Psoas muscle (tissue), 8 donors: ENCODE measurements around the gene GSG1. TPM values are rescaled to one million over a fixed set of nuclear protein-coding genes. Genes with fewer than 3 reads are reported as not detected.
"Not testable (repeated sequence)": the region's sequence is repeated elsewhere in the genome, so short reads cannot be mapped to it uniquely, and the experiment has no call there.

Experiments
- ATAC-seq, 4 donors: fragments of 200-7000 bp; cut with Tn5 transposase; one replicate each; pipeline ENCODE4 v1.9.1; 2020; ENCODE audit warnings: moderate library complexity in 3 of 4, mild to moderate bottlenecking in 2 of 4
- DNase-seq, 2 donors: peaks; one replicate each; pipeline ENCODE4 v3.0.0-alpha.2; 2020
- H3K27ac ChIP-seq: fragments of 200-600 bp; one replicate; pipeline ENCODE4 v1.8.0; 2022
- H3K27me3 ChIP-seq, 3 donors: fragments of 200-600 bp in 1 of 3; one replicate each; pipeline versions ENCODE4 v1.6.1 to v1.8.0; 2013 to 2022; ENCODE audit warnings: low read length in 2 of 3, mild to moderate bottlenecking in 2 of 3, moderate library complexity in 1 of 3; ENCODE audit not compliant: insufficient read depth in 3 of 3
- H3K36me3 ChIP-seq, 2 donors: fragments of 200-600 bp in 1 of 2; one replicate each; pipeline versions ENCODE4 v1.6.1 to v1.8.0; 2013 to 2022; ENCODE audit warnings: low read depth in 1 of 2, mild to moderate bottlenecking in 1 of 2, moderate library complexity in 1 of 2; ENCODE audit not compliant: insufficient read depth in 1 of 2
- H3K4me1 ChIP-seq: fragments of 200-600 bp; one replicate; pipeline ENCODE4 v1.8.0; 2022
- H3K4me3 ChIP-seq: fragments of 200-600 bp; one replicate; pipeline ENCODE4 v1.8.0; 2022; ENCODE audit warnings: mild to moderate bottlenecking
- H3K9me3 ChIP-seq: fragments of 200-600 bp; one replicate; pipeline ENCODE4 v1.8.0; 2022
- CTCF ChIP-seq: fragments of 200-600 bp; IDR thresholded peaks from one replicate; pipeline ENCODE4 v1.8.0; 2022; ENCODE audit warnings: antibody characterized with exemption
- WGBS, 3 donors: extraction: QIAGEN DNeasy Blood & Tissue Kit; methylation state at CpG; one replicate each; pipeline versions ENCODE4 v1.1.6 to v1.1.7; 2013; 5-methylcytosine and 5-hydroxymethylcytosine counted together
- intact Hi-C, 2 donors: fragments of 100-400 bp; cut with DNase I; formaldehyde crosslinking; loops; one replicate each; pipeline versions ENCODE4 v1.11.0 to v1.14.2; 2022
- polyA plus RNA-seq, 3 donors: library from polyadenylated mRNA; stranded (reverse); fragments of 200-250 nt; gene quantifications; one replicate each; pipeline ENCODE4 v1.2.3, GENCODE V29; 2013
- total RNA-seq, 4 donors: library from RNA; stranded (reverse); fragmentation: NEBNext Ultra II Directional in 2 of 4; extraction: Animal tissue kit (Norgen Biotek cat#: 25700) in 2 of 4; gene quantifications; one replicate each; pipeline versions ENCODE4 v1.2.1 to v1.2.4, GENCODE V29; 2021 to 2023
- donor health status: healthy with polysubstance abuse.
- donor health status: DM: no; HTN: no; CAD: no; lungs with moderate emphysema.
- donor health status: Bipolar disorder and iron deficiency.
- donor health status: healthy.
- donor health status: DM: yes; HTN: yes; CAD: no.
- donor health status: DM: no; HTN: no; CAD: no.
- donor health status: DM: no; HTN: no; CAD: no.
- donor health status: DM: yes; HTN: yes; CAD: no.

GSG1 gene
- total and polyA plus RNA-seq, 7 donors = not detected

GRCh38 chr12:13066014-13066413 is 37.5 kb downstream of the GSG1 start:
- WGBS, 3 donors = 69 to 88% (median 72%) methylated on average over 2 of the region's 2 CpGs
- H3K36me3 ChIP-seq = peaks cover under 1 to 56% of the 10 kb centered on the region in 2 donors

GRCh38 chr12:13062669-13063068 is 40.8 kb downstream of the GSG1 start:
- intact Hi-C loops = no loop called here
- ATAC-seq (no peak), DNase-seq (no peak)
- Histone ChIP-seq H3K4me1 (no peaks in the 10 kb centered on the region), H3K9me3 (no peaks in the 10 kb centered on the region), H3K36me3 (peaks cover 0 to 53% of the 10 kb centered on the region in 2 donors), H3K27ac (no peak overlapping the region), H3K27me3 (no peaks in the 10 kb centered on the region), H3K4me3 (no peak overlapping the region)
- WGBS, 3 donors = 90 to 94% (median 90%) methylated on average over 5 of the region's 5 CpGs
- TF ChIP-seq CTCF = no peak

More at GRCh38 chr12:13066014-13066413, 37.5 kb downstream of the GSG1 start:
- no peaks in the 10 kb centered on the region for H3K9me3 ChIP-seq
- no peaks in the 10 kb centered on the region for H3K4me1 ChIP-seq
- no peaks in the 10 kb centered on the region for H3K27me3 ChIP-seq
- DNase-seq = no peak
- intact Hi-C loops = no loop called here
- no peak for TF ChIP-seq CTCF
- no peak for ATAC-seq
- no peak overlapping the region for H3K4me3 ChIP-seq
- no peak overlapping the region for H3K27ac ChIP-seq

- intact Hi-C loops = no loop called here
- Histone ChIP-seq H3K27ac (no peak overlapping the region), H3K4me1 (no peaks in the 10 kb centered on the region), H3K9me3 (no peaks in the 10 kb centered on the region), H3K4me3 (no peak overlapping the region), H3K36me3 (peaks cover 0 to 42% of the 10 kb centered on the region in 2 donors), H3K27me3 (no peaks in the 10 kb centered on the region)
- no peak for TF ChIP-seq CTCF
- WGBS, 3 donors = 61 to 91% (median 74%) methylated on average over 5 of the region's 5 CpGs
- ATAC-seq (no peak), DNase-seq (no peak)
These were observed 42.1 kb downstream of the GSG1 start for GRCh38 chr12:13061377-13061776.

- H3K27me3 ChIP-seq = no peaks in the 10 kb centered on the region
- no peak overlapping the region for H3K4me3 ChIP-seq
- ATAC-seq (no peak), DNase-seq (no peak)
- intact Hi-C loops = no loop called here
- H3K9me3 ChIP-seq = no peaks in the 10 kb centered on the region
- no peak for TF ChIP-seq CTCF
- H3K27ac ChIP-seq = no peak overlapping the region
- no peaks in the 10 kb centered on the region for H3K4me1 ChIP-seq
- 89 to 93% (median 92%) methylated on average over 2 of the region's 2 CpGs for WGBS, 3 donors
- H3K36me3 ChIP-seq = peaks cover 0 to 49% of the 10 kb centered on the region in 2 donors
These were observed 42.9 kb downstream of the GSG1 start for GRCh38 chr12:13060581-13060980.

- ATAC-seq, H3K4me1 ChIP-seq, H3K4me3 ChIP-seq, H3K27me3 ChIP-seq, intact Hi-C loops, H3K27ac ChIP-seq, DNase-seq, H3K9me3 ChIP-seq: not testable (repeated sequence)
- 84 to 96% (median 91%) methylated on average over 6 of the region's 6 CpGs for WGBS, 3 donors
- peaks cover 0 to 13% of the 10 kb centered on the region in 2 donors for H3K36me3 ChIP-seq
These were observed 49.9 kb downstream of the GSG1 start for GRCh38 chr12:13053617-13054016.
